ENCODE results near the gene GEMIN5. TPM values are rescaled to one million over a fixed set of nuclear protein-coding genes. Genes with fewer than 3 reads are reported as not detected.

The GEMIN5 gene
- polyA plus RNA-seq, 1 donor: 16.4 TPM

DNA sequence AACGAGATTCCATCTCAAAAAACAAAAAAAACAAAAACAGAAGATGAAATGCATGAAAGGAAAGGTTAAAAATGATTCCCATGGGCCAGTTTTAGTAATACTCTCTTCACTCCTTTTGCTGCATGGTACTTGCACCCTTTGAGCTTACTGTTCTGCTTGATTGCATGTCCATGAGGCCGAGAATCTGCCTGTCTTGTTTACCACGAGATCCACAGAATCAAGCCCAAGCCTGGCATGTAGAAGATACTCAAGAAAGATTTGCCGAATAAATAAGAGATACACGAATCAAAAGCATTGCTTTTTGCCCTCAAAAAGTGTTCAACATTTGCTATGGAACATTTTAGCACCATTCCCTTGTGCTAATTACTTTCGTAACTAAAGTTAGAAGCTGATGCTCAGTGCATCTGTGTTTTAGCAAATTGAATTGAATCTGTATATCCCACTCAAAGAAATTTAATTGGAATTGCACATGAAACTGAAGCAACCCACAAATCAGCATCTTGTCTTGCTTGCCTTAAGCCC lies 88.7 kb downstream of the GEMIN5 start:
- no peak for DNase-seq

DNA sequence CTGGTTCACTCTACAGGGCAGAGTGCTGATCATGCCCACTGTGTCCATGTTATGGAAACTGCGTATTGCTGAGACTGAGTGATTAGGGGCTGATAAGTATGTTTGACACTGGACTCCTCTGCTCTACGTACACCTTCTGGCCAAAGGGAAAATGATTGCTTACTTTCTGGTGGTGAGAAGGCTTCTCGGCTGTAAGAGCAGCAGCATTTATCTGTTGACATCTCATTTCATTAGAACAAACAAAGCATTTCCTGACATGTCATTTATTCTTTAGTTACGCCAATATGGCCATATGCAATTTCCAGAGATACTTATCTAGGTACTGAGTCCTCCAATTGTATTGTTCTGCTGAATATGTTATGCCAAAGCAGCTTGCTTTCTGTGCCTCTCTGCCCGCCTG lies 93.2 kb downstream of the GEMIN5 start:
- DNase-seq: no peak

DNA sequence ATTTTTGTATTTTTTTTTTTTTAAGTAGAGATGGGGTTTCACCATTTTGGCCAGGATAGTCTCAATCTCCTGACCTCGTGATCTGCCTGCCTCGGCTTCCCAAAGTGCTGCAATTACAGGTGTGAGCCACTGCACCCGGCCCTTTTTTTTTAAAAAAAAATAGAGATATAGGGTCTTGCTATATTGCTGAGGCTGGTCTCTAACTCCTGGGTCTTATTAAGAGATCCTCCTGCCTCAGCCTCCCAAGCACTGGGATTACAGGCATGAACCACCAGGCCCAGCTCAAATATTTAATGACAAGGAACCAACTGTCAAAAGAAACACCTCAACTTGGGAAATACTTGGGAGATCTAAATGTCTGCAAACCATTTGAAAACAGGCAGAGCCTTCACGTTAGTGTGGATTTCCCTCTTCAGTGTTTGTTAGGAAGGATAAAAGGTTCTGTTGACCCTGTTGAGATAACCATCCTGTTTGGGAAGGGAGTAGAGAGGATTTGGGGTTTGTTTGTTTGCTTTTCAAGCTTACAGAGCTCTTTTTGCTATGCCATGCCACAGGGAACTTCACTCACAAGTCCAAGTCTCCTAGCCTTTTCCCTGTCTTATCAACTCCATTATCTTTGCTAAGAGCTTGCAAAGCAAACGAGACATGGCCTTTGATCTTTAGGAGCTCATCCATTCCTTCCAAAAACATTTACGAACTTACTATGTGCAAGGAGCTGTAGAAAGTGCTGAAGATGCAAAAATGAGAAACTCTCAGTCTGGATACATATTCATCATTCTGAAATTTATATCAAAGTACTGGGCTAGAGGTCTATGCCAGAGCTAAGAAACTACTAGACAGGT lies 95.1 kb downstream of the GEMIN5 start:
- no peak for DNase-seq

GRCh38 chr5:154841273-154841661 lies 96.7 kb downstream of the GEMIN5 start:
- no peak for DNase-seq

GRCh38 chr5:154840435-154841272 lies 97.4 kb downstream of the GEMIN5 start:
- DNase-seq: no peak

Other genes starting within 250 kb of the GEMIN5 start
- gene LARP1, start 182.8 kb downstream of the GEMIN5 start, polyA plus RNA-seq (ENCODE audit: insufficient read length): 109 TPM
- 17.8 TPM for gene FAXDC2, start 87.6 kb downstream of the GEMIN5 start, polyA plus RNA-seq (ENCODE audit: insufficient read length)
- gene CNOT8, start 79.6 kb downstream of the GEMIN5 start, polyA plus RNA-seq (ENCODE audit: insufficient read length): 38.6 TPM
- 22.9 TPM for gene MRPL22, start 2.9 kb upstream of the GEMIN5 start, polyA plus RNA-seq (ENCODE audit: insufficient read length)
- gene KIF4B, start 75.5 kb upstream of the GEMIN5 start, polyA plus RNA-seq (ENCODE audit: insufficient read length): not detected

Measured in hindlimb muscle (tissue), 1 donor.